Transverse colon (tissue), 4 donors: Measurements from ENCODE around the gene PRKCD.

ENCODE experiments used
- EP300 ChIP-seq: sonication (generic); formaldehyde crosslinking; IDR thresholded peaks from one replicate; pipeline ENCODE4 v1.6.1; 2017; ENCODE audit warnings: antibody characterized with exemption, low read depth
- POLR2A ChIP-seq: fragments of 450-650 bp; IDR thresholded peaks from one replicate; pipeline ENCODE4 v1.6.1; 2016; ENCODE audit warnings: antibody characterized with exemption, mild to moderate bottlenecking, moderate library complexity
- POLR2AphosphoS5 ChIP-seq, 3 donors: sonication (generic); formaldehyde crosslinking; IDR thresholded peaks; one replicate each; pipeline ENCODE4 v1.6.1; 2016; ENCODE audit warnings: antibody characterized with exemption in 3 of 3
- TF ChIP-seq, protein P1 (sequence below), 5 experiments: fragments of 200-600 bp in 3 of 5; fragments of 450-650 bp in 2 of 5; sonication (generic) in 3 of 5; IDR thresholded peaks; 1 replicate in 2 of 5; 2 replicates in 3 of 5; pipeline ENCODE4 v1.5.1; 2016 to 2017; ENCODE audit warnings: antibody characterized with exemption in 5 of 5, inconsistent platforms in 3 of 5, mild to moderate bottlenecking in 2 of 5, moderate library complexity in 1 of 5

DNA sequence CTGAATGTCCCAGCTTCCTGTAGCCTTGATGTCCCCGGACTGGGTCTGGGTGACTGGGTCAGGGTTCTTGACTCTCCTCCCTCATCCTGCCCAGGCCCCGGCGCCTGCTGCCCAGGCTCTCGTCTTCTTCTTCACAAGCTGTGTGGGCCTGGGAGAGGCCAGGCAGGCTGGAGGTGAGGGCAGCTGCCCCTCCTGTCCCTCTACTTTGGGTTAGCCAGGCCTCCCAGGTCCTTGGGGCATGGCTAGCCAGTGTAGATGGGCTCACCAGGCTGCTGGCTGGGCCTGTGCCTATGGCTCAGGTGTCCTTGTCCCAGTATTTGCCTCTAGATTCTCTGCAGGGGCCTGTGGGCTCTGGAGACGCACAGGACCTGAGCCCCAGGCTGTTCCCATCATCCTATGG is 63.0 kb downstream of the PRKCD start:
- TF ChIP-seq, protein P1, sequence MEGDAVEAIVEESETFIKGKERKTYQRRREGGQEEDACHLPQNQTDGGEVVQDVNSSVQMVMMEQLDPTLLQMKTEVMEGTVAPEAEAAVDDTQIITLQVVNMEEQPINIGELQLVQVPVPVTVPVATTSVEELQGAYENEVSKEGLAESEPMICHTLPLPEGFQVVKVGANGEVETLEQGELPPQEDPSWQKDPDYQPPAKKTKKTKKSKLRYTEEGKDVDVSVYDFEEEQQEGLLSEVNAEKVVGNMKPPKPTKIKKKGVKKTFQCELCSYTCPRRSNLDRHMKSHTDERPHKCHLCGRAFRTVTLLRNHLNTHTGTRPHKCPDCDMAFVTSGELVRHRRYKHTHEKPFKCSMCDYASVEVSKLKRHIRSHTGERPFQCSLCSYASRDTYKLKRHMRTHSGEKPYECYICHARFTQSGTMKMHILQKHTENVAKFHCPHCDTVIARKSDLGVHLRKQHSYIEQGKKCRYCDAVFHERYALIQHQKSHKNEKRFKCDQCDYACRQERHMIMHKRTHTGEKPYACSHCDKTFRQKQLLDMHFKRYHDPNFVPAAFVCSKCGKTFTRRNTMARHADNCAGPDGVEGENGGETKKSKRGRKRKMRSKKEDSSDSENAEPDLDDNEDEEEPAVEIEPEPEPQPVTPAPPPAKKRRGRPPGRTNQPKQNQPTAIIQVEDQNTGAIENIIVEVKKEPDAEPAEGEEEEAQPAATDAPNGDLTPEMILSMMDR (IDR thresholded peaks at IDR 0.05) = no peak
- TF ChIP-seq POLR2AphosphoS5 (IDR thresholded peaks at IDR 0.05) = no peak
- TF ChIP-seq POLR2A = no peak
- no peak for TF ChIP-seq EP300
